Adrenal gland (tissue), 12 donors: Measurements from ENCODE around the gene COL19A1. TPM values are rescaled to one million over a fixed set of nuclear protein-coding genes. Genes with fewer than 3 reads are reported as not detected.

Experiments used
- DNase-seq, 7 donors: peaks; one replicate each; pipeline ENCODE4 v3.0.0-alpha.2; 2019 to 2020
- H3K27ac ChIP-seq, 5 donors: fragments of 200-600 bp; sonication (generic) in 4 of 5; 1 replicate in 3 of 5; 2 replicates in 2 of 5; pipeline versions ENCODE4 v1.5.1 to v1.8.0; 2016 to 2020; ENCODE audit warnings: mild to moderate bottlenecking in 1 of 5
- H3K27me3 ChIP-seq: fragments of 200-600 bp; 2 replicates; pipeline ENCODE4 v1.8.0; 2021
- H3K36me3 ChIP-seq, 2 donors: fragments of 200-600 bp; replicated peaks in 1 of 2; 1 replicate in 1 of 2; 2 replicates in 1 of 2; pipeline versions ENCODE4 v1.5.1 to v1.8.0; 2018 to 2022
- H3K4me1 ChIP-seq, 2 donors: fragments of 200-600 bp; replicated peaks in 1 of 2; 1 replicate in 1 of 2; 2 replicates in 1 of 2; pipeline versions ENCODE4 v1.5.1 to v1.8.0; 2018 to 2021
- H3K4me3 ChIP-seq, 4 donors: fragments of 200-600 bp; sonication (generic) in 3 of 4; one replicate each; pipeline ENCODE4 v1.5.1; 2016 to 2018
- H3K9me3 ChIP-seq, 3 donors: fragments of 200-600 bp; sonication (generic) in 1 of 3; replicated peaks in 1 of 3; 1 replicate in 2 of 3; 2 replicates in 1 of 3; pipeline versions ENCODE4 v1.5.1 to v1.8.0; 2016 to 2021
- CTCF ChIP-seq, 6 experiments: fragments of 450-650 bp in 4 of 6; fragments of 200-600 bp in 2 of 6; sonication (generic) in 1 of 6; IDR thresholded peaks; 1 replicate in 5 of 6; 2 replicates in 1 of 6; pipeline versions ENCODE4 v1.5.1 to v1.8.0; 2016 to 2021; ENCODE audit warnings: antibody characterized with exemption in 6 of 6, mild to moderate bottlenecking in 2 of 6, moderate library complexity in 1 of 6
- POLR2A ChIP-seq, 2 donors: fragments of 450-650 bp; IDR thresholded peaks; one replicate each; pipeline ENCODE4 v1.6.1; 2017; ENCODE audit warnings: antibody characterized with exemption in 2 of 2, mild to moderate bottlenecking in 2 of 2, moderate library complexity in 1 of 2
- WGBS, 4 donors: extraction: QIAGEN DNeasy Blood & Tissue Kit in 2 of 4; methylation state at CpG; one replicate each; pipeline versions ENCODE4 v1.1.5 to v1.1.7; 2013 to 2017; 5-methylcytosine and 5-hydroxymethylcytosine counted together
- intact Hi-C, 2 donors: fragments of 100-400 bp; cut with DNase I; formaldehyde crosslinking; loops; one replicate each; pipeline versions ENCODE4 v1.14.1 to v1.15.0; 2022 to 2023
- polyA plus RNA-seq, 3 donors: library from polyadenylated mRNA; stranded (reverse); fragments of 200-250 nt in 2 of 3; fragments of 350-450 nt in 1 of 3; fragmentation: Illumina TruSeq in 1 of 3; extraction: RNeasy Lipid Tissue Mini Kit (QIAGEN cat#74804) in 1 of 3; gene quantifications; one replicate each; pipeline ENCODE4 v1.2.3, GENCODE V29; 2013 to 2014
- total RNA-seq, 9 donors: library from RNA; depleted of rRNA in 4 of 9; stranded (reverse); fragments of >200 nt in 4 of 9; fragments of 120-200 nt in 1 of 9; fragmentation: NEBNext Ultra II Directional in 1 of 9; extraction: Animal tissue kit (Norgen Biotek cat#: 25700) in 1 of 9; gene quantifications; one replicate each; pipeline versions ENCODE4 v1.1.0 to v1.2.4, GENCODE V29; 2013 to 2023
- donor health status: healthy with polysubstance abuse.
- donor health status: Bipolar disorder and iron deficiency.
- donor health status: DM: yes; HTN: yes; CAD: no.
- donor health status: DM: no; HTN: no; CAD: no.
- donor health status: DM: no; HTN: no; CAD: no.
- donor health status: DM: yes; HTN: yes; CAD: no.

Gene COL19A1
- total and polyA plus RNA-seq, 12 donors: under 0.01 to 0.32 (median 0.11) TPM; not detected in 5

GRCh38 chr6:70125602-70126001 is 259.2 kb downstream of the COL19A1 start:
- Histone ChIP-seq H3K4me3 (no peak overlapping the region), H3K36me3 (no peaks in the 10 kb centered on the region), H3K9me3 (no peaks in the 10 kb centered on the region), H3K27ac (no peak overlapping the region), H3K4me1 (no peaks in the 10 kb centered on the region), H3K27me3 (no peaks in the 10 kb centered on the region)
- intact Hi-C loops: no loop called here
- WGBS, 4 donors: 79 to 89% (median 80%) methylated on average over 3 of the region's 3 CpGs
- DNase-seq: no peak
- TF ChIP-seq CTCF (IDR thresholded peaks at IDR 0.05) (no peak), POLR2A (IDR thresholded peaks at IDR 0.05) (no peak)

GRCh38 chr6:70129341-70129740 is 263.0 kb downstream of the COL19A1 start:
- H3K9me3 ChIP-seq: no peaks in the 10 kb centered on the region
- no peaks in the 10 kb centered on the region for H3K27me3 ChIP-seq
- H3K4me1 ChIP-seq: no peaks in the 10 kb centered on the region
- DNase-seq: no peak
- no peak overlapping the region for H3K27ac ChIP-seq
- intact Hi-C loops: no loop called here
- no peaks in the 10 kb centered on the region for H3K36me3 ChIP-seq
- no peak overlapping the region for H3K4me3 ChIP-seq
- no peak for TF ChIP-seq POLR2A (IDR thresholded peaks at IDR 0.05)
- no peak for TF ChIP-seq CTCF (IDR thresholded peaks at IDR 0.05)
- 77 to 95% (median 83%) methylated on average over 3 of the region's 3 CpGs for WGBS, 4 donors

- Histone ChIP-seq H3K36me3 (no peaks in the 10 kb centered on the region), H3K9me3 (no peaks in the 10 kb centered on the region), H3K4me1 (no peaks in the 10 kb centered on the region), H3K27me3 (no peaks in the 10 kb centered on the region), H3K4me3 (no peak overlapping the region), H3K27ac (no peak overlapping the region)
- no peak for DNase-seq
- no peak for TF ChIP-seq CTCF (IDR thresholded peaks at IDR 0.05)
- TF ChIP-seq POLR2A (IDR thresholded peaks at IDR 0.05): no peak
- 60 to 77% (median 73%) methylated on average over 1 of the region's 1 CpG for WGBS, 4 donors
- intact Hi-C loops: no loop called here
Observed at GRCh38 chr6:70130865-70131264, 264.5 kb downstream of the COL19A1 start.

GRCh38 chr6:70131528-70131927 is 265.2 kb downstream of the COL19A1 start:
- WGBS, 4 donors: 36 to 76% (median 60%) methylated on average over 2 of the region's 2 CpGs

More at GRCh38 chr6:70131528-70131927, 265.2 kb downstream of the COL19A1 start:
- no peaks in the 10 kb centered on the region for H3K9me3 ChIP-seq
- no peak overlapping the region for H3K4me3 ChIP-seq
- intact Hi-C loops: no loop called here
- TF ChIP-seq CTCF (IDR thresholded peaks at IDR 0.05) (no peak), POLR2A (IDR thresholded peaks at IDR 0.05) (no peak)
- H3K27me3 ChIP-seq: no peaks in the 10 kb centered on the region
- no peak overlapping the region for H3K27ac ChIP-seq
- H3K36me3 ChIP-seq: no peaks in the 10 kb centered on the region
- no peaks in the 10 kb centered on the region for H3K4me1 ChIP-seq
- no peak for DNase-seq
